Suprapubic skin (tissue), 3 donors: ENCODE data around the gene PUM1.

Source experiments
- CTCF ChIP-seq, 2 donors: fragments of 200-600 bp in 1 of 2; fragments of 450-650 bp in 1 of 2; sonication (generic) in 1 of 2; IDR thresholded peaks; one replicate each; pipeline ENCODE4 v1.5.1; 2016 to 2019; ENCODE audit warnings: antibody characterized with exemption in 2 of 2, mild to moderate bottlenecking in 1 of 2, moderate library complexity in 1 of 2
- EP300 ChIP-seq: sonication (generic); formaldehyde crosslinking; IDR thresholded peaks from one replicate; pipeline ENCODE4 v1.6.1; 2017; ENCODE audit warnings: antibody characterized with exemption
- POLR2A ChIP-seq, 2 donors: fragments of 450-650 bp; IDR thresholded peaks; one replicate each; pipeline ENCODE4 v1.6.1; 2017; ENCODE audit warnings: antibody characterized with exemption in 2 of 2, mild to moderate bottlenecking in 2 of 2, moderate library complexity in 2 of 2

GRCh38 chr1:31105646-31106045, 40.1 kb upstream of the PUM1 start:
- TF ChIP-seq CTCF (IDR thresholded peaks at IDR 0.05): no peak
- no peak for TF ChIP-seq POLR2A (IDR thresholded peaks at IDR 0.05)
- TF ChIP-seq EP300: no peak
